BE2C (cell line): ENCODE measurements around the gene EIF4G3.

Experiments used
- DNase-seq: peaks from one replicate; pipeline ENCODE4 v3.0.0-alpha.2; 2020
- H3K27me3 ChIP-seq: fragments of 250-450 bp; sonication (Bioruptor Pico); 2 replicates; pipeline ENCODE4 v1.5.1; 2020; ENCODE audit warnings: mild to moderate bottlenecking
- H3K36me3 ChIP-seq: fragments of 250-450 bp; sonication (Bioruptor Pico); 2 replicates; pipeline ENCODE4 v1.5.1; 2020; ENCODE audit warnings: mild to moderate bottlenecking
- H3K4me1 ChIP-seq: fragments of 250-450 bp; sonication (Bioruptor Pico); 2 replicates; pipeline ENCODE4 v1.5.1; 2020
- H3K4me3 ChIP-seq: 2 replicates; pipeline ENCODE4 v1.5.1; 2011; ENCODE audit warnings: low read depth, low read length
- H3K9me3 ChIP-seq: fragments of 250-450 bp; sonication (Bioruptor Pico); 2 replicates; pipeline ENCODE4 v1.5.1; 2020
- TF ChIP-seq, protein P1 (sequence below): IDR thresholded peaks from 2 replicates; pipeline ENCODE4 v1.5.1; 2012; ENCODE audit warnings: mild to moderate bottlenecking, low read depth, low read length

EIF4G3 gene

GRCh38 chr1:20850021-20850420 is 326.7 kb downstream of the EIF4G3 start:
- Histone ChIP-seq H3K4me1 (no peaks in the 10 kb centered on the region), H3K9me3 (no peaks in the 10 kb centered on the region), H3K4me3 (no peak overlapping the region), H3K36me3 (no peaks in the 10 kb centered on the region; the same call in none of the 2 replicates), H3K27me3 (no peaks in the 10 kb centered on the region)
- TF ChIP-seq, protein P1, sequence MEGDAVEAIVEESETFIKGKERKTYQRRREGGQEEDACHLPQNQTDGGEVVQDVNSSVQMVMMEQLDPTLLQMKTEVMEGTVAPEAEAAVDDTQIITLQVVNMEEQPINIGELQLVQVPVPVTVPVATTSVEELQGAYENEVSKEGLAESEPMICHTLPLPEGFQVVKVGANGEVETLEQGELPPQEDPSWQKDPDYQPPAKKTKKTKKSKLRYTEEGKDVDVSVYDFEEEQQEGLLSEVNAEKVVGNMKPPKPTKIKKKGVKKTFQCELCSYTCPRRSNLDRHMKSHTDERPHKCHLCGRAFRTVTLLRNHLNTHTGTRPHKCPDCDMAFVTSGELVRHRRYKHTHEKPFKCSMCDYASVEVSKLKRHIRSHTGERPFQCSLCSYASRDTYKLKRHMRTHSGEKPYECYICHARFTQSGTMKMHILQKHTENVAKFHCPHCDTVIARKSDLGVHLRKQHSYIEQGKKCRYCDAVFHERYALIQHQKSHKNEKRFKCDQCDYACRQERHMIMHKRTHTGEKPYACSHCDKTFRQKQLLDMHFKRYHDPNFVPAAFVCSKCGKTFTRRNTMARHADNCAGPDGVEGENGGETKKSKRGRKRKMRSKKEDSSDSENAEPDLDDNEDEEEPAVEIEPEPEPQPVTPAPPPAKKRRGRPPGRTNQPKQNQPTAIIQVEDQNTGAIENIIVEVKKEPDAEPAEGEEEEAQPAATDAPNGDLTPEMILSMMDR, result no peak
- DNase-seq, result no peak

GRCh38 chr1:20849100-20849499 is 327.6 kb downstream of the EIF4G3 start:
- Histone ChIP-seq H3K4me3 (no peak overlapping the region), H3K9me3 (no peaks in the 10 kb centered on the region), H3K4me1 (no peaks in the 10 kb centered on the region), H3K36me3 (no peaks in the 10 kb centered on the region; the same call in none of the 2 replicates), H3K27me3 (no peaks in the 10 kb centered on the region)
- TF ChIP-seq, protein P1, result no peak
- no peak for DNase-seq

- Histone ChIP-seq H3K4me1 (no peaks in the 10 kb centered on the region), H3K27me3 (no peaks in the 10 kb centered on the region), H3K9me3 (no peaks in the 10 kb centered on the region), H3K36me3 (no peaks in the 10 kb centered on the region; the same call in none of the 2 replicates), H3K4me3 (no peak overlapping the region)
- no peak for DNase-seq
- TF ChIP-seq, protein P1, result no peak
Observed at GRCh38 chr1:20848162-20848561, 328.5 kb downstream of the EIF4G3 start.

DNA sequence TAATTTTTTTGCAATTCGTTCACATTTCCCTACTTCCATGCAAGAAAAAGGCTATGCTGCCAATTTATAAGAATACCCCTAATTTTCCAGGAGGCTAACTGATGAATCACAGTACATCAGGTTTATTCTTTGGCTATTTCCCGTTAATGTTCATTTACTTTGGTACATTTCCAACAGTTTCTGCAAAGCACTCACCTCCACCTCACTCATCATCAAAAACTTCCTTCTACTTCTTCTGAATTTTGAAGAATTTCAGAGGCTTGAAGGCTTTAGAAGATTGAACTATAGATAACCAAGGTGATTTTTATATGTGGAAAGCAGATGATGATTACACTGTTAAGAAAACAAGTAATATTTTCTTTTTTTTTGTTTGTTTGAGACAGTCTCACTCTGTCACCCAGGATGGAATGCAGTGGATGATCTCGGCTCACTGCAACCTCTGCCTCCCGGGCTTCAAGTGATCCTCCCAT is 329.1 kb downstream of the EIF4G3 start:
- no peaks in the 10 kb centered on the region for H3K27me3 ChIP-seq
- TF ChIP-seq, protein P1, result no peak
- no peaks in the 10 kb centered on the region; the same call in none of the 2 replicates for H3K36me3 ChIP-seq
- no peaks in the 10 kb centered on the region for H3K4me1 ChIP-seq
- no peak overlapping the region for H3K4me3 ChIP-seq
- no peaks in the 10 kb centered on the region for H3K9me3 ChIP-seq
- no peak for DNase-seq

DNA sequence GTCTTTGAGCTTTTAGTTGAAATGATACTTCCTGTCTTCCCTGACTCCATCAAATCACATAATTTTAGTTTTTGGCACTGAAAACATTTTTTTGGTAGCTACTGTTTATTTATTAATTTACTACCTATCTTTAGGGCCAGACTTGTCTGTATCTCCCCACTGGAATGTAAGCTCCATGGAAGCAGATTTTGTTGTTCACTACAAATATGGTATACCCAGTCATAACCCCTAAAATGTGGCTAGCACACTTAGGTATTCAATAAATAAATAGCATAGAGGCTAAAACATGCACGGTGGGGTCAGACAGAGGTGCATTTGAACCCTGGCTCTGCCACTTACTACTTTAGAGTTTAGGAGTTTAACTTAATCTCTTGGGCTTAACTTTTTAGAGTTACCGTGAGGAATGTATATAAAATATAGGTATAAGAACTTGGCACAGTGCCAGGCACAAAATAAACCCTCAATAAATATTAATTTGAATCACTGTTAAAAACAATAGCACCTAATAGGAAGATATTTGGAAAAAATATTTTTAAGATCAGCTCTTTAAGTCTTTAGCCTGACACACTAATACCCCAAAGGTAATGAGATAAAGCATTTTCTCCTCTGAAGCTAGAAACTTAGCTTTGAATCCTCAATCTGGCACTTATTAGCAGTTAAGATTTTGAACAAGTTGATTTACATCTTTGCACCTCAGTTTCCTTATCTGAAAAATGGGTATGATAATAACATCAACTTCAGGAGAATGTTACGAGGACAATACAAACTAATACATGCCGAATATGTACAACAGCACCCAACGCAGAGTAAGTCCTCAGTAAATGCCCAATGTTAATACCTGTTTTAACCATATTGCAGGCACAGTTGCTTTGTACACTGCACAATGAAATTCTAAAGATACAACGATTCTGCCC is 330.0 kb downstream of the EIF4G3 start:
- H3K36me3 ChIP-seq, result no peaks in the 10 kb centered on the region; the same call in none of the 2 replicates
- no peak for DNase-seq
- no peaks in the 10 kb centered on the region for H3K27me3 ChIP-seq
- no peaks in the 10 kb centered on the region for H3K4me1 ChIP-seq
- no peaks in the 10 kb centered on the region for H3K9me3 ChIP-seq
- H3K4me3 ChIP-seq, result no peak overlapping the region
- TF ChIP-seq, protein P1, result no peak

GRCh38 chr1:20840731-20841130 is 336.0 kb downstream of the EIF4G3 start:
- Histone ChIP-seq H3K9me3 (no peaks in the 10 kb centered on the region), H3K4me1 (no peaks in the 10 kb centered on the region), H3K4me3 (no peak overlapping the region), H3K27me3 (no peaks in the 10 kb centered on the region), H3K36me3 (no peaks in the 10 kb centered on the region)
- TF ChIP-seq, protein P1, result no peak
- DNase-seq, result no peak
